HepG2 (cell line): ENCODE results near the gene MOCS2. TPM values are rescaled to one million over a fixed set of nuclear protein-coding genes. Genes with fewer than 3 reads are reported as not detected.

Experiments used
- ATAC-seq: fragments of 200-7000 bp; cut with Tn5 transposase; 3 replicates; pipeline ENCODE4 v1.9.1; 2020; ENCODE audit warnings: mild to moderate bottlenecking, moderate library complexity
- BruUV-seq: library from RNA; stranded (reverse); fragments of 400-500 nt; replicated peaks from 2 replicates; lab custom pipeline; 2021; lab: Mats Ljungman, UMichigan
- CTCF ChIA-PET: fragments of 300-600 bp; formaldehyde crosslinking; extraction: SDS; loops from one replicate; lab custom pipeline; 2021; ENCODE audit warnings: low total read pairs, inconsistent platforms, low intra/inter-chr PET ratio; lab: Yijun Ruan, JAX
- POLR2A ChIA-PET: fragments of 350-600 bp; sonication (Branson Sonifier 250); formaldehyde crosslinking; loops from one replicate; lab custom pipeline; 2020; ENCODE audit warnings: antibody characterized with exemption, inconsistent platforms; lab: Yijun Ruan, JAX
- DNase-seq: peaks from one replicate; pipeline ENCODE4 v3.0.0-alpha.2; 2015; ENCODE audit warnings: low spot score
- FAIRE-seq: peaks from 3 replicates; lab custom pipeline; 2011; peaks lifted over from hg19 to GRCh38; lab: Jason Lieb, UNC
- H2AFZ ChIP-seq: one replicate; pipeline ENCODE4 v1.6.1; 2011; ENCODE audit warnings: low read length, inconsistent platforms
- H3K27ac ChIP-seq: fragments of 300-600 bp; 3 replicates; pipeline ENCODE4 v1.8.0; 2011; ENCODE audit warnings: mixed run types, mild to moderate bottlenecking, mixed read lengths, low read length, inconsistent platforms; ENCODE audit not compliant: insufficient read depth; ENCODE audit errors: extremely low read length
- H3K27me3 ChIP-seq, 2 experiments: fragments of 200-600 bp in 1 of 2; 2 replicates in 1 of 2; 3 replicates in 1 of 2; pipeline versions ENCODE4 v1.6.0 to v1.8.0; 2011; ENCODE audit warnings: low read length in 2 of 2, mild to moderate bottlenecking in 2 of 2, moderate library complexity in 2 of 2, inconsistent platforms in 1 of 2; ENCODE audit not compliant: insufficient read depth in 2 of 2, control insufficient read depth in 1 of 2
- H3K36me3 ChIP-seq, 2 experiments: fragments of 200-600 bp in 1 of 2; replicated peaks in 1 of 2; 2 replicates in 1 of 2; 3 replicates in 1 of 2; pipeline versions ENCODE4 v1.5.1 to v1.8.0; 2011; ENCODE audit warnings: low read length in 2 of 2, inconsistent platforms in 1 of 2; ENCODE audit not compliant: insufficient read depth in 2 of 2, control insufficient read depth in 1 of 2
- H3K4me1 ChIP-seq: 2 replicates; pipeline ENCODE4 v1.5.1; 2012; ENCODE audit warnings: low read length, inconsistent platforms; ENCODE audit not compliant: insufficient read depth
- H3K4me2 ChIP-seq: 2 replicates; pipeline ENCODE4 v1.6.0; 2011; ENCODE audit warnings: low read depth, low read length, inconsistent platforms
- H3K4me3 ChIP-seq, 3 experiments: fragments of 200-600 bp in 1 of 3; sonication (generic), shearing (Covaris generic) in 1 of 3; replicated peaks in 1 of 3; 2 replicates each; pipeline ENCODE4 v1.5.1; 2011 to 2016; ENCODE audit warnings: low read length in 3 of 3, inconsistent platforms in 2 of 3, low read depth in 2 of 3, mild to moderate bottlenecking in 2 of 3, control low read depth in 1 of 3, mixed read lengths in 1 of 3; ENCODE audit not compliant: insufficient read depth in 1 of 3
- H3K79me2 ChIP-seq: one replicate; pipeline ENCODE4 v1.6.1; 2011; ENCODE audit warnings: low read length, inconsistent platforms; ENCODE audit not compliant: insufficient read depth
- H3K9ac ChIP-seq: 2 replicates; pipeline ENCODE4 v1.6.0; 2011; ENCODE audit warnings: mild to moderate bottlenecking, low read depth, low read length, inconsistent platforms; ENCODE audit not compliant: insufficient read depth
- H3K9me3 ChIP-seq: 2 replicates; pipeline ENCODE4 v1.5.1; 2012; ENCODE audit warnings: mild to moderate bottlenecking, low read length
- H4K20me1 ChIP-seq: 2 replicates; pipeline ENCODE4 v1.6.0; 2011; ENCODE audit warnings: inconsistent platforms, mild to moderate bottlenecking, low read length, moderate library complexity; ENCODE audit not compliant: insufficient read depth
- GFI1 ChIP-seq: sonication (generic); formaldehyde crosslinking; IDR thresholded peaks from 2 replicates; pipeline ENCODE4 v1.5.0; 2020; ENCODE audit warnings: missing genetic modification reagents, mild to moderate bottlenecking, borderline replicate concordance
- LRRFIP1 ChIP-seq: sonication (generic); formaldehyde crosslinking; conservative IDR thresholded peaks from 2 replicates; pipeline ENCODE4 v1.4.0; 2020; ENCODE audit warnings: missing genetic modification reagents
- MAFF ChIP-seq: IDR thresholded peaks from 2 replicates; pipeline ENCODE4 v1.6.1; 2011; ENCODE audit warnings: low read depth, low read length, improper control_type of control experiment
- MAFK ChIP-seq, 2 experiments: IDR thresholded peaks in 1 of 2; conservative IDR thresholded peaks in 1 of 2; 2 replicates each; pipeline ENCODE4 v1.6.1; 2011; ENCODE audit warnings: improper control_type of control experiment in 2 of 2, low read length in 2 of 2
- MED8 ChIP-seq: sonication (generic); formaldehyde crosslinking; IDR thresholded peaks from 2 replicates; pipeline ENCODE4 v1.8.1; 2023; ENCODE audit warnings: mild to moderate bottlenecking, missing genetic modification reagents; ENCODE audit not compliant: insufficient replicate concordance
- POLR2A ChIP-seq, 2 experiments: IDR thresholded peaks; 2 replicates each; pipeline ENCODE4 v1.6.1; 2011; ENCODE audit warnings: low read depth in 2 of 2, low read length in 2 of 2, mild to moderate bottlenecking in 1 of 2, moderate library complexity in 1 of 2; ENCODE audit not compliant: insufficient read depth in 1 of 2
- ZGPAT ChIP-seq: IDR thresholded peaks from 2 replicates; pipeline ENCODE4 v1.6.1; 2016; ENCODE audit warnings: mild to moderate bottlenecking
- ZNF143 ChIP-seq: sonication (generic); formaldehyde crosslinking; IDR thresholded peaks from 2 replicates; pipeline ENCODE4 v1.4.0; 2020; ENCODE audit warnings: missing genetic modification reagents
- ZNF331 ChIP-seq: sonication (generic); formaldehyde crosslinking; IDR thresholded peaks from 2 replicates; pipeline ENCODE4 v1.4.0; 2020; ENCODE audit warnings: missing genetic modification reagents
- ZNF550 ChIP-seq: sonication (generic); formaldehyde crosslinking; IDR thresholded peaks from 2 replicates; pipeline ENCODE4 v1.4.0; 2020; ENCODE audit warnings: mild to moderate bottlenecking, missing genetic modification reagents, borderline replicate concordance
- ZNF747 ChIP-seq: sonication (generic); formaldehyde crosslinking; IDR thresholded peaks from 2 replicates; pipeline ENCODE4 v1.8.1; 2023; ENCODE audit warnings: missing genetic modification reagents, mild to moderate bottlenecking, borderline replicate concordance
- WGBS: methylation state at CpG from one replicate; pipeline ENCODE4 v1.1.6; 2017; ENCODE audit warnings: low lambda C conversion rate; 5-methylcytosine and 5-hydroxymethylcytosine counted together
- in situ Hi-C: cut with HindIII; loops from 2 replicates; pipeline ENCODE4 v1.10.0; 2017; ENCODE audit warnings: low pct_unique_long_range_greater_than_20kb; ENCODE audit not compliant: extremely low pct_ligation_motif_present
- intact Hi-C: fragments of 100-400 bp; cut with micrococcal nuclease; formaldehyde crosslinking; loops from one replicate; pipeline ENCODE4 v1.10.0; 2022; ENCODE audit not compliant: unreplicated experiment
- polyA plus RNA-seq, 8 experiments: library from polyadenylated mRNA; depleted of rRNA in 3 of 8; stranded (reverse) in 7 of 8; unstranded in 1 of 8; fragments of >200 nt; fragmentation: Illumina TruSeq in 4 of 8; extraction: Trizol in 4 of 8; gene quantifications; 2 replicates each; pipeline versions ENCODE4 v1.2.1 to v1.2.3, GENCODE V29; 2011 to 2016; ENCODE audit warnings: low read depth in 4 of 8, missing spikeins in 1 of 8, mixed read lengths in 1 of 8; ENCODE audit not compliant: insufficient read depth in 1 of 8
- total RNA-seq, 5 experiments: library from RNA; depleted of rRNA; stranded (reverse); fragments of >200 nt; fragmentation: Illumina TruSeq; extraction: Trizol; gene quantifications; 2 replicates each; pipeline ENCODE4 v1.2.3, GENCODE V29; 2016; ENCODE audit warnings: low read depth in 1 of 5

Gene MOCS2
- total and polyA plus RNA-seq, 2 of the 13 experiments (the other 11 are each of a cell fraction or from before 2014, with no cell fraction given) = 19.2 to 41.9 TPM

GRCh38 chr5:53059281-53059680 is 50.3 kb downstream of the MOCS2 start (continued):
- TF ChIP-seq LRRFIP1 (CRISPR knock-in tag) = no peak
- TF ChIP-seq ZNF331 (CRISPR knock-in tag) = no peak
- no peak for TF ChIP-seq GFI1 (CRISPR knock-in tag)
- TF ChIP-seq ZGPAT = no peak
- no peak for TF ChIP-seq POLR2A (IDR thresholded peaks at IDR 0.05; ENCODE audit: insufficient read depth in 1 of 2, low read depth in 2 of 2, low read length in 2 of 2)

- no peaks in the 10 kb centered on the region for H3K4me1 ChIP-seq
- BruUV-seq = no TSS peak
- TF ChIP-seq MAFF = peak; percentile 91
- TF ChIP-seq ZNF747 (CRISPR knock-in tag) = no peak
- no peak for TF ChIP-seq MED8 (CRISPR knock-in tag)
- no peak for TF ChIP-seq ZNF550 (CRISPR knock-in tag)
- peak; percentile 94 to 95 for TF ChIP-seq MAFK (conservative IDR thresholded peaks at IDR 0.05 in 1 of 2, IDR thresholded peaks at IDR 0.05 in 1 of 2; ENCODE audit: low read length in 2 of 2)
- no peak for TF ChIP-seq ZNF143
- no peaks in the 10 kb centered on the region for H3K79me2 ChIP-seq
- H4K20me1 ChIP-seq = 0 out of 2 replicates have a peak, but pooled peaks cover 3% of the 10 kb centered on the region
- H3K36me3 ChIP-seq = peaks cover 25 to 81% of the 10 kb centered on the region in 2 experiments
- WGBS = 79% methylated on average over 5 of the region's 5 CpGs
- ChIA-PET POLR2A (no interaction called here), CTCF (no interaction called here)
- H3K4me3 ChIP-seq = no peak overlapping the region
- no peak for FAIRE-seq
- no peak overlapping the region for H3K4me2 ChIP-seq
- no peak overlapping the region for H3K9ac ChIP-seq
- no peak overlapping the region for H2AFZ ChIP-seq
- in situ Hi-C loops = no loop called here
- no peak for ATAC-seq
- no peak for DNase-seq
- intact Hi-C loops = no loop called here
- H3K27me3 ChIP-seq = no peaks in the 10 kb centered on the region
- no peak overlapping the region for H3K27ac ChIP-seq
- H3K9me3 ChIP-seq = no peaks in the 10 kb centered on the region
Measured at GRCh38 chr5:53055365-53055764, 54.2 kb downstream of the MOCS2 start.
